Astrocyte (in vitro differentiated cells and primary cell): Measurements from ENCODE around the gene SLC48A1.

Source experiments
- EZH2 ChIP-seq: IDR thresholded peaks from 2 replicates; pipeline ENCODE4 v1.6.1; 2012; ENCODE audit warnings: mild to moderate bottlenecking, low read length, inconsistent platforms; ENCODE audit not compliant: insufficient read depth
- TF ChIP-seq, protein P1 (sequence below): IDR thresholded peaks from 2 replicates; pipeline ENCODE4 v1.5.1; 2011; ENCODE audit warnings: low read depth, mild to moderate bottlenecking, inconsistent platforms, low read length, moderate library complexity; ENCODE audit not compliant: insufficient read depth

DNA sequence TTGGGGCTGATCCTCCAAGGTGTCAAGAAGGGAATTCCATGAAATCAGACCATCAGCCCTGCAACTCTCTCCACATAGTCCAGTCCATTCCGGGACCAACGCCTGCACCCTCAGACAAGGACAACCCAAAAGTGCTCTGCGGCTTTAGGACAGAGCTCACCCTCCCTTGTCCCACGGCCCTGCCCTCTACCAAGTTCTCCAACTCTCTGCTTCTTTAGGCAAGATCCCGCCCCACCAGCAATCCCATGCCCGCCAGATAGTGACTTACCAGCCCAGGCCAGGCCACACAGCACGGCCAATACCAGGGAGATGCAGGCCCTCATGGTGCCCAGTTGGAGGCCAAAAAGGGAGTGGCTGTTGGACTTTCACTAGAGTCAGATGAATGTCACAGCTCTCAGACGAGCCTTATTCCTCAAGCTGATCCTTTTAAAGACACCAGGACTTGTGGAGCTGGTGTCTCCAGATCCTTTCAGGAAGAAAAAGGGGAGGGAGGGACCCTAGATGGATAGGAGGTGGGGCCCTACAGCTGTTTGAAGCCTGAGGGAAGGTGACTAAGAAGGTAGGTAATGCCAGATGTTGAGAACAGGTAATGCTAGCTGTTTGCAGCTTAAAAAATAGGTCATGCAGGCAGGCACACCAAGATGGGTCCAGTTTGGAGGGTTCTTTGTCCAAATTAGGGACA, 47.8 kb upstream of the SLC48A1 start, which contains the start of gene ENDOU:
- TF ChIP-seq EZH2, result no peak
- TF ChIP-seq, protein P1, sequence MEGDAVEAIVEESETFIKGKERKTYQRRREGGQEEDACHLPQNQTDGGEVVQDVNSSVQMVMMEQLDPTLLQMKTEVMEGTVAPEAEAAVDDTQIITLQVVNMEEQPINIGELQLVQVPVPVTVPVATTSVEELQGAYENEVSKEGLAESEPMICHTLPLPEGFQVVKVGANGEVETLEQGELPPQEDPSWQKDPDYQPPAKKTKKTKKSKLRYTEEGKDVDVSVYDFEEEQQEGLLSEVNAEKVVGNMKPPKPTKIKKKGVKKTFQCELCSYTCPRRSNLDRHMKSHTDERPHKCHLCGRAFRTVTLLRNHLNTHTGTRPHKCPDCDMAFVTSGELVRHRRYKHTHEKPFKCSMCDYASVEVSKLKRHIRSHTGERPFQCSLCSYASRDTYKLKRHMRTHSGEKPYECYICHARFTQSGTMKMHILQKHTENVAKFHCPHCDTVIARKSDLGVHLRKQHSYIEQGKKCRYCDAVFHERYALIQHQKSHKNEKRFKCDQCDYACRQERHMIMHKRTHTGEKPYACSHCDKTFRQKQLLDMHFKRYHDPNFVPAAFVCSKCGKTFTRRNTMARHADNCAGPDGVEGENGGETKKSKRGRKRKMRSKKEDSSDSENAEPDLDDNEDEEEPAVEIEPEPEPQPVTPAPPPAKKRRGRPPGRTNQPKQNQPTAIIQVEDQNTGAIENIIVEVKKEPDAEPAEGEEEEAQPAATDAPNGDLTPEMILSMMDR, result no peak
